Large intestine (tissue), 3 donors: ENCODE measurements around the gene SLC27A1. TPM values are rescaled to one million over a fixed set of nuclear protein-coding genes. Genes with fewer than 3 reads are reported as not detected.

Experiments
- DNase-seq, 2 donors: peaks; one replicate each; pipeline versions ENCODE4 v3.0.0 to v3.0.0-alpha.2; 2013
- H3K27ac ChIP-seq: one replicate; pipeline ENCODE4 v1.5.1; 2013; ENCODE audit warnings: low read length
- H3K27me3 ChIP-seq: 2 replicates; pipeline ENCODE4 v1.6.1; 2013; ENCODE audit warnings: low read length; ENCODE audit not compliant: control insufficient read depth, insufficient read depth
- H3K36me3 ChIP-seq: 2 replicates; pipeline ENCODE4 v1.6.1; 2013; ENCODE audit warnings: low read length; ENCODE audit not compliant: control insufficient read depth, insufficient read depth
- H3K4me1 ChIP-seq: one replicate; pipeline ENCODE4 v1.6.1; 2013; ENCODE audit warnings: low read length; ENCODE audit not compliant: control insufficient read depth, insufficient read depth
- H3K4me3 ChIP-seq: one replicate; pipeline ENCODE4 v1.5.1; 2013; ENCODE audit warnings: low read length
- H3K9me3 ChIP-seq: one replicate; pipeline ENCODE4 v1.6.1; 2013; ENCODE audit warnings: mild to moderate bottlenecking, low read depth, low read length, moderate library complexity; ENCODE audit not compliant: control insufficient read depth
- WGBS: methylation state at CpG from one replicate; pipeline ENCODE4 v1.1.5; 2013; ENCODE audit warnings: low lambda C conversion rate; ENCODE audit not compliant: insufficient coverage; 5-methylcytosine and 5-hydroxymethylcytosine counted together
- polyA plus RNA-seq: library from polyadenylated mRNA; unstranded; fragments of 120-200 nt; gene quantifications from one replicate; pipeline ENCODE4 v1.2.1, GENCODE V29; 2013

The SLC27A1 gene
- polyA plus RNA-seq, 1 donor, result 7.8 TPM

- no peak for DNase-seq
- H3K36me3 ChIP-seq, result no peaks in the 10 kb centered on the region
- peaks cover 4% of the 10 kb centered on the region for H3K9me3 ChIP-seq
- H3K27me3 ChIP-seq, result no peaks in the 10 kb centered on the region
- no peak overlapping the region for H3K4me3 ChIP-seq
- H3K27ac ChIP-seq, result no peak overlapping the region
- no CpG with 5 or more reads among the region's 16 CpGs for WGBS
- no peaks in the 10 kb centered on the region for H3K4me1 ChIP-seq
These were observed 56.6 kb downstream of the SLC27A1 start for GRCh38 chr19:17526922-17527321.

- DNase-seq, result no peak
- peaks cover 4% of the 10 kb centered on the region for H3K9me3 ChIP-seq
- no peaks in the 10 kb centered on the region for H3K4me1 ChIP-seq
- H3K27ac ChIP-seq, result no peak overlapping the region
- no peaks in the 10 kb centered on the region for H3K36me3 ChIP-seq
- WGBS, result no CpG with 5 or more reads among the region's 10 CpGs
- no peaks in the 10 kb centered on the region for H3K27me3 ChIP-seq
- H3K4me3 ChIP-seq, result no peak overlapping the region
These were observed 57.0 kb downstream of the SLC27A1 start for GRCh38 chr19:17527326-17527725.

- no CpG with 5 or more reads among the region's 3 CpGs for WGBS
- no peaks in the 10 kb centered on the region for H3K27me3 ChIP-seq
- H3K36me3 ChIP-seq, result no peaks in the 10 kb centered on the region
- H3K27ac ChIP-seq, result no peak overlapping the region
- H3K4me1 ChIP-seq, result no peaks in the 10 kb centered on the region
- no peak overlapping the region for H3K4me3 ChIP-seq
- peaks cover 4% of the 10 kb centered on the region for H3K9me3 ChIP-seq
- DNase-seq, result no peak
These were observed 58.3 kb downstream of the SLC27A1 start for GRCh38 chr19:17528610-17529009.

GRCh38 chr19:17529239-17530158 is 59.2 kb downstream of the SLC27A1 start:
- H3K36me3 ChIP-seq, result no peaks in the 10 kb centered on the region
- no peak overlapping the region for H3K4me3 ChIP-seq
- 100% methylated on average over 2 of the region's 8 CpGs for WGBS
- no peak overlapping the region for H3K27ac ChIP-seq
- no peaks in the 10 kb centered on the region for H3K4me1 ChIP-seq
- H3K27me3 ChIP-seq, result no peaks in the 10 kb centered on the region
- peaks cover 4% of the 10 kb centered on the region for H3K9me3 ChIP-seq
- DNase-seq, result no peak

- peaks cover 3% of the 10 kb centered on the region for H3K27me3 ChIP-seq
- H3K4me1 ChIP-seq, result no peaks in the 10 kb centered on the region
- H3K9me3 ChIP-seq, result peaks cover 4% of the 10 kb centered on the region
- no CpG with 5 or more reads among the region's 8 CpGs for WGBS
- DNase-seq, result no peak
- H3K36me3 ChIP-seq, result no peaks in the 10 kb centered on the region
- H3K27ac ChIP-seq, result no peak overlapping the region
- no peak overlapping the region for H3K4me3 ChIP-seq
These were observed 60.3 kb downstream of the SLC27A1 start for GRCh38 chr19:17530586-17530985.

GRCh38 chr19:17532116-17532515 is 61.8 kb downstream of the SLC27A1 start:
- DNase-seq, result no peak

GRCh38 chr19:17532557-17532956 is 62.2 kb downstream of the SLC27A1 start:
- no peaks in the 10 kb centered on the region for H3K4me1 ChIP-seq
- H3K36me3 ChIP-seq, result no peaks in the 10 kb centered on the region
- H3K4me3 ChIP-seq, result no peak overlapping the region
- WGBS, result 60% methylated on average over 1 of the region's 7 CpGs
- DNase-seq, result no peak
- H3K9me3 ChIP-seq, result peaks cover 4% of the 10 kb centered on the region
- no peak overlapping the region for H3K27ac ChIP-seq
- H3K27me3 ChIP-seq, result peaks cover 10% of the 10 kb centered on the region

More at GRCh38 chr19:17532116-17532515, 61.8 kb downstream of the SLC27A1 start:
- WGBS, result no CpG with 5 or more reads among the region's 16 CpGs
- peaks cover 4% of the 10 kb centered on the region for H3K9me3 ChIP-seq
- H3K4me3 ChIP-seq, result no peak overlapping the region
- no peak overlapping the region for H3K27ac ChIP-seq
- no peaks in the 10 kb centered on the region for H3K4me1 ChIP-seq
- H3K27me3 ChIP-seq, result peaks cover 6% of the 10 kb centered on the region
- no peaks in the 10 kb centered on the region for H3K36me3 ChIP-seq

- no peaks in the 10 kb centered on the region for H3K36me3 ChIP-seq
- peaks cover 8% of the 10 kb centered on the region for H3K9me3 ChIP-seq
- H3K27me3 ChIP-seq, result peaks cover 18% of the 10 kb centered on the region
- peaks cover 5% of the 10 kb centered on the region for H3K4me1 ChIP-seq
- no peak for DNase-seq
- no peak overlapping the region for H3K4me3 ChIP-seq
- no peak overlapping the region for H3K27ac ChIP-seq
These were observed 64.4 kb downstream of the SLC27A1 start for GRCh38 chr19:17534767-17535166.

GRCh38 chr19:17536955-17537354 is 66.6 kb downstream of the SLC27A1 start:
- Histone ChIP-seq H3K27ac (no peak overlapping the region), H3K4me1 (peaks cover 5% of the 10 kb centered on the region), H3K9me3 (peaks cover 13% of the 10 kb centered on the region), H3K4me3 (no peak overlapping the region), H3K36me3 (no peaks in the 10 kb centered on the region), H3K27me3 (peaks cover 18% of the 10 kb centered on the region)
- WGBS, result 100% methylated on average over 1 of the region's 6 CpGs
- no peak for DNase-seq

GRCh38 chr19:17538684-17539237 is 68.4 kb downstream of the SLC27A1 start:
- WGBS, result no CpG with 5 or more reads among the region's 13 CpGs
- no peak for DNase-seq
- Histone ChIP-seq H3K4me1 (peaks cover 5% of the 10 kb centered on the region), H3K9me3 (peaks cover 13% of the 10 kb centered on the region), H3K4me3 (peak overlapping the region; percentile 19), H3K27me3 (peaks cover 18% of the 10 kb centered on the region), H3K36me3 (no peaks in the 10 kb centered on the region), H3K27ac (no peak overlapping the region)
